Naive thymus-derived CD8-positive, alpha-beta T cell (primary cell): ENCODE results near the gene RCOR2. TPM values are rescaled to one million over a fixed set of nuclear protein-coding genes. Genes with fewer than 3 reads are reported as not detected.

Source experiments
- ATAC-seq, 2 donors: fragments of 150-1000 bp; cut with Tn5 transposase in 1 of 2; sonication (Bioruptor Pico), chemical (Tn5 transposase) in 1 of 2; 1 replicate in 1 of 2; 2 replicates in 1 of 2; pipeline ENCODE4 v1.10.0; 2021; ENCODE audit warnings: mild to moderate bottlenecking in 2 of 2, moderate library complexity in 2 of 2
- POLR2A ChIA-PET: fragments of 350-600 bp; sonication (Branson Sonifier 250); formaldehyde crosslinking; loops from one replicate; lab custom pipeline; 2021; ENCODE audit warnings: antibody characterized with exemption; lab: Charles Lee
- DNase-seq, 10 donors: peaks; one replicate each; pipeline versions ENCODE4 v3.0.0 to v3.0.0-alpha.2; 2020 to 2022
- H3K27ac Mint-ChIP-seq, 10 donors: one replicate each; pipeline ENCODE4 v1.8.0; 2020 to 2022; ENCODE audit warnings: mild to moderate bottlenecking in 10 of 10, mixed read lengths in 10 of 10, moderate library complexity in 4 of 10, inconsistent platforms in 1 of 10
- H3K27me3 Mint-ChIP-seq, 5 donors: one replicate each; pipeline ENCODE4 v1.8.0; 2021 to 2022; ENCODE audit warnings: mixed read lengths in 5 of 5
- H3K36me3 Mint-ChIP-seq, 3 donors: one replicate each; pipeline ENCODE4 v1.8.0; 2020 to 2022; ENCODE audit warnings: mixed read lengths in 3 of 3, mild to moderate bottlenecking in 2 of 3, inconsistent platforms in 1 of 3
- H3K4me1 Mint-ChIP-seq, 4 donors: one replicate each; pipeline ENCODE4 v1.8.0; 2021 to 2022; ENCODE audit warnings: mixed read lengths in 4 of 4
- H3K4me3 Mint-ChIP-seq, 10 donors: one replicate each; pipeline ENCODE4 v1.8.0; 2020 to 2022; ENCODE audit warnings: mild to moderate bottlenecking in 10 of 10, mixed read lengths in 10 of 10, moderate library complexity in 6 of 10, inconsistent platforms in 1 of 10
- H3K9me3 Mint-ChIP-seq, 9 donors: one replicate each; pipeline ENCODE4 v1.8.0; 2020 to 2022; ENCODE audit warnings: mixed read lengths in 9 of 9, mild to moderate bottlenecking in 3 of 9, inconsistent platforms in 1 of 9, moderate library complexity in 1 of 9
- polyA plus RNA-seq, 3 donors: library from polyadenylated mRNA; unstranded; fragments of 300-500 nt; fragmentation: Illumina TruSeq; gene quantifications; one replicate each; pipeline ENCODE4 v1.2.3, GENCODE V29; 2021
- total RNA-seq, 8 experiments: library from RNA in 2 of 8; stranded (reverse) in 2 of 8; gene quantifications; one replicate each; pipeline ENCODE4 v1.2.3 and lab custom pipeline; 2021 to 2026

Gene RCOR2
- total and polyA plus RNA-seq, 5 experiments from 2014 or later: 0.14 TPM; not detected in 4

DNA sequence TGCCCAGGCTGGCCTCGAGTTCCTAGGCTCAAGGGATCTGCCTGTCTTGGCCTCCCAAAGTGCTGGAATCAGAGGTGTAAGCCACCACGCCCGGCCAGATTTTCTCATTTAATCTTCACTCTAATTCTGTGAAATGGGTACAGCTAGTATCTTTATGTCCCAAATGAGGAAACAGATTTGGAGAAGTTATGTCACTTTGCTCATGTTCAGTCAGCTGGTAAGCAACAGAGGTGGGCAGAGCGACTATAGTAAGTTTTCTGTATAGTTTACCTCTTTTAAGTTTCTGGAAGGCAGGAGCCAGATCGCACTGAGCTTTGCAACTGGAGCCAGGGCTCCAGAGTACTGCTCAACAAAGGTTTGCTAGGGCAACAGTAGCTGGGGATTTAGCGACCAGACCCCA is 33.2 kb downstream of the RCOR2 start:
- Mint-ChIP-seq H3K4me1 (peaks cover 37 to 89% (median 80%) of the 10 kb centered on the region in 4 donors), H3K27ac (peak overlapping the region; percentile 47 to 92 (median 79)), H3K36me3 (peaks cover 0 to 9% (median 0%) of the 10 kb centered on the region in 3 donors), H3K4me3 (peak overlapping the region in 4 of 10 donors; percentile 14 to 36 (median 24)), H3K9me3 (no peaks in the 10 kb centered on the region), H3K27me3 (no peaks in the 10 kb centered on the region)
- ATAC-seq (no peak), DNase-seq (no peak)
- POLR2A ChIA-PET: interaction anchor here (0.5 to 2.4 kb wide), 6 partner anchors 8 to 212 kb away, joined by 3 to 9 read pairs (median 4); partner anchors contain the start of genes ATL3 and MARK2

- Mint-ChIP-seq H3K27me3 (no peaks in the 10 kb centered on the region), H3K4me1 (peaks cover 36 to 89% (median 80%) of the 10 kb centered on the region in 4 donors), H3K9me3 (no peaks in the 10 kb centered on the region), H3K27ac (peak overlapping the region; percentile 72 to 92 (median 79)), H3K4me3 (peak overlapping the region; percentile 6 to 84 (median 50)), H3K36me3 (peaks cover 0 to 13% (median 2%) of the 10 kb centered on the region in 3 donors)
- DNase-seq (peak in 8 of 10 donors; percentile 13 to 78 (median 56)), ATAC-seq (peak; percentile 90 to 93)
- POLR2A ChIA-PET: interaction anchor here (0.5 to 2.4 kb wide), 5 partner anchors 10 to 362 kb away, joined by 3 to 9 read pairs (median 4); partner anchors contain the start of genes ATL3 and MARK2
Measured at GRCh38 chr11:63882555-63883242, 34.3 kb downstream of the RCOR2 start.

DNA sequence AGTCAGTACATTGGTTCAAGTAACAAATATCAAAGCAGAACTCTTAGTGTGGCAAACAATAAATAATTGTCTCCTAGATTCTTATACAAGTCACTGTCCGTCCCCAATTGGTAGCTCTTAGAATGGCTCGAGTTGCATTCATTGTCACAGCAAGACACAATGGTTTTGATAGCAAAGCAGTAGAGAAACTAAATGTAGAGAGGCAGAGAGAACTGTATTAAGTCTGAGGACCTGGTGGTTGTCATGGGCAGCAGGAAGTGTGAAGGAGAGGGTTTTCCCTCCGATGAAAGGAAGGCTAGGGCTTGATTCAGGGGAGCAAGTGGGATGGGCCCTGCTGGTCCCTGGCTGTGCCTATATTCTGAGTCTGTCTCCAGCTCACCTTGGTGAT is 36.6 kb downstream of the RCOR2 start:
- Mint-ChIP-seq H3K4me3 (peak overlapping the region in 9 of 10 donors; percentile 51 to 70 (median 56)), H3K27ac (peak overlapping the region; percentile 32 to 89 (median 80)), H3K27me3 (no peaks in the 10 kb centered on the region), H3K9me3 (no peaks in the 10 kb centered on the region), H3K36me3 (peaks cover 0 to 16% (median 4%) of the 10 kb centered on the region in 3 donors), H3K4me1 (peaks cover 34 to 91% (median 82%) of the 10 kb centered on the region in 4 donors)
- no peak for ATAC-seq
- DNase-seq: no peak
- POLR2A ChIA-PET: interaction anchor here (1.0 kb wide), 1 partner anchor 10 kb away, joined by 5 read pairs; no protein-coding TSS in a partner anchor

- Mint-ChIP-seq H3K27me3 (no peaks in the 10 kb centered on the region), H3K4me3 (peak overlapping the region in 9 of 10 donors; percentile 24 to 70 (median 56))
Measured at GRCh38 chr11:63879598-63880402, 37.2 kb downstream of the RCOR2 start.

GRCh38 chr11:63877658-63878241 is 39.2 kb downstream of the RCOR2 start:
- Mint-ChIP-seq H3K4me3 (peak overlapping the region in 9 of 10 donors; percentile 9 to 70 (median 33)), H3K4me1 (peaks cover 40 to 89% (median 81%) of the 10 kb centered on the region in 4 donors), H3K27me3 (no peaks in the 10 kb centered on the region), H3K27ac (peak overlapping the region; percentile 37 to 92 (median 79)), H3K9me3 (no peaks in the 10 kb centered on the region), H3K36me3 (peaks cover 0 to 21% (median 5%) of the 10 kb centered on the region in 3 donors)
- POLR2A ChIA-PET: interaction anchor here (0.6 to 2.8 kb wide), 5 partner anchors 8 to 308 kb away, joined by 4 to 8 read pairs (median 6); partner anchors contain the start of gene STIP1
- DNase-seq: no peak
- no peak for ATAC-seq

More at GRCh38 chr11:63879598-63880402, 37.2 kb downstream of the RCOR2 start:
- DNase-seq (no peak), ATAC-seq (no peak)
- peaks cover 35 to 89% (median 83%) of the 10 kb centered on the region in 4 donors for H3K4me1 Mint-ChIP-seq
- H3K9me3 Mint-ChIP-seq: no peaks in the 10 kb centered on the region
- POLR2A ChIA-PET: interaction anchor here (0.7 to 2.8 kb wide), 3 partner anchors 9 to 68 kb away, joined by 3 to 6 read pairs (median 5); no protein-coding TSS in a partner anchor
- peak overlapping the region; percentile 34 to 84 (median 74) for H3K27ac Mint-ChIP-seq
- peaks cover 0 to 18% (median 5%) of the 10 kb centered on the region in 3 donors for H3K36me3 Mint-ChIP-seq

DNA sequence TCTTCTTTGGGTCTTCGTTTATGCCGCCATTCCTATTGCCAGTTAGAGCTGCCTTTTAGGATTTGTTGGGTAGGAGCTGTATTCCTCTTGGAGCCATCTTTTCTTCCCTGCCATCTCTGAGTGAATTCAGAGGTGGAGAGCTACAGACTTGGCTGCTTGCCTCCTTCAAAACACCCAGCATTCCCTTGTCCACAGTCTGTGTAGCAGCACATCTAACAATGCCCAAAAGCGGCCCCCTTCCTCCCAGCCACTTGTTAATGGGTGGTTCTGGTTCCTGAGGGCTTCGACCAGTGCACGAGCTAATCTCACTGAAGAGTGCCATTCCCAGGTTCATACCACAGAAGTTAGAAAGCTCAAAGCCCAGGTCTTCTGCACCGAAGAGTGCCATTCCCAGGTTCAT is 40.3 kb downstream of the RCOR2 start:
- POLR2A ChIA-PET: interaction anchor here (0.6 to 1.3 kb wide), 2 partner anchors 11 to 36 kb away, joined by 4 to 5 read pairs; no protein-coding TSS in a partner anchor
- H3K4me1 Mint-ChIP-seq: peaks cover 39 to 90% (median 81%) of the 10 kb centered on the region in 4 donors
- no peaks in the 10 kb centered on the region for H3K27me3 Mint-ChIP-seq
- H3K4me3 Mint-ChIP-seq: peak overlapping the region in 1 of 10 donors; percentile 39
- DNase-seq (no peak), ATAC-seq (no peak)
- H3K27ac Mint-ChIP-seq: peak overlapping the region in 2 of 10 donors; percentile 32 to 81
- H3K9me3 Mint-ChIP-seq: no peaks in the 10 kb centered on the region
- peaks cover 0 to 21% (median 5%) of the 10 kb centered on the region in 3 donors for H3K36me3 Mint-ChIP-seq

- DNase-seq (peak in 1 of 10 donors; percentile 22), ATAC-seq (no peak)
- Mint-ChIP-seq H3K27ac (peak overlapping the region in 7 of 10 donors; percentile 19 to 66 (median 62)), H3K9me3 (no peaks in the 10 kb centered on the region), H3K4me3 (no peak overlapping the region), H3K36me3 (peaks cover 0 to 21% (median 5%) of the 10 kb centered on the region in 3 donors), H3K4me1 (peaks cover 36 to 87% (median 79%) of the 10 kb centered on the region in 4 donors), H3K27me3 (no peaks in the 10 kb centered on the region)
- POLR2A ChIA-PET: interaction anchor here (1.3 kb wide), 1 partner anchor 12 kb away, joined by 5 read pairs; no protein-coding TSS in a partner anchor
Measured at GRCh38 chr11:63875506-63876065, 41.4 kb downstream of the RCOR2 start.

DNA sequence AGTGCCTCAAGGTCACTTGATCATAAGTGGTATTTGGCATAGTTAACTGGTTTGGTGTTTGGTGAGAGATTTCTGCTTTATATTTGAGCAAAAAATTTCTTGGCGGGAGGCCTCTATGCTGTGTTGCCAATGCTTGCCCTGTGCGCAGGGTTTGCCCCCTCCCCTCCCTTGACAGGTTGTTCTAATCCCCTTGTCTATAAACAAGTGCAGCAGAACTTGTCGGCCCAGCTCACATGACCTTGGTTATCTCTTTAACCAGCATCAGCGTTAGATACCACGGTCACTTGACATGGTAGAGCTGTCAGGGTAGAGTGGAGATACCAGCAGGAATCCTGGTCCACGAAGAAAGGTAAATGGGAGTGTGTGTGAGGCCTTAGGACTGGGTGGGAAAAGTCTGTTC is 42.5 kb downstream of the RCOR2 start:
- Mint-ChIP-seq H3K4me3 (peak overlapping the region in 1 of 10 donors; percentile 61), H3K4me1 (peaks cover 40 to 87% (median 79%) of the 10 kb centered on the region in 4 donors), H3K36me3 (peaks cover 0 to 19% (median 5%) of the 10 kb centered on the region in 3 donors), H3K27me3 (no peaks in the 10 kb centered on the region), H3K27ac (peak overlapping the region in 7 of 10 donors; percentile 2 to 73 (median 47)), H3K9me3 (no peaks in the 10 kb centered on the region)
- DNase-seq (peak in 1 of 10 donors; percentile 36), ATAC-seq (no peak)
- POLR2A ChIA-PET: interaction anchor here (0.5 to 0.7 kb wide), 4 partner anchors 12 to 111 kb away, joined by 3 to 5 read pairs (median 4); no protein-coding TSS in a partner anchor

GRCh38 chr11:63873311-63873710 is 43.7 kb downstream of the RCOR2 start:
- POLR2A ChIA-PET: interaction anchor here (0.9 to 2.2 kb wide), 2 partner anchors 9 to 35 kb away, joined by 4 to 9 read pairs; partner anchors contain the start of gene MARK2

GRCh38 chr11:63872800-63873197 is 44.2 kb downstream of the RCOR2 start:
- no peak for ATAC-seq
- H3K27me3 Mint-ChIP-seq: no peaks in the 10 kb centered on the region
- peak in 1 of 10 donors; percentile 41 for DNase-seq
- H3K4me3 Mint-ChIP-seq: peak overlapping the region in 9 of 10 donors; percentile 22 to 68 (median 51)
- POLR2A ChIA-PET: interaction anchor here (0.9 to 2.2 kb wide), 2 partner anchors 10 to 34 kb away, joined by 4 to 9 read pairs; partner anchors contain the start of gene MARK2
- no peaks in the 10 kb centered on the region for H3K9me3 Mint-ChIP-seq
- H3K27ac Mint-ChIP-seq: peak overlapping the region in 7 of 10 donors; percentile 29 to 83 (median 72)
- peaks cover 44 to 87% (median 80%) of the 10 kb centered on the region in 4 donors for H3K4me1 Mint-ChIP-seq
- peaks cover 0 to 12% (median 3%) of the 10 kb centered on the region in 3 donors for H3K36me3 Mint-ChIP-seq

More at GRCh38 chr11:63873311-63873710, 43.7 kb downstream of the RCOR2 start:
- H3K4me1 Mint-ChIP-seq: peaks cover 47 to 87% (median 80%) of the 10 kb centered on the region in 4 donors
- peak overlapping the region in 7 of 10 donors; percentile 29 to 80 (median 73) for H3K27ac Mint-ChIP-seq
- DNase-seq (peak in 1 of 10 donors; percentile 41), ATAC-seq (no peak)
- peaks cover 0 to 12% (median 5%) of the 10 kb centered on the region in 3 donors for H3K36me3 Mint-ChIP-seq
- H3K4me3 Mint-ChIP-seq: peak overlapping the region in 7 of 10 donors; percentile 11 to 67 (median 48)
- H3K27me3 Mint-ChIP-seq: no peaks in the 10 kb centered on the region
- no peaks in the 10 kb centered on the region for H3K9me3 Mint-ChIP-seq
